Astrocyte of the cerebellum (primary cell): ENCODE results near the gene RANBP6.
A peak's percentile ranks its signal among the peaks of the same experiment; 100 is the strongest.

ENCODE experiments used
- DNase-seq: peaks from one replicate; pipeline ENCODE4 v3.0.0-alpha.2; 2011; ENCODE audit warnings: low read depth
- H3K4me3 ChIP-seq: 2 replicates; pipeline ENCODE4 v1.5.1; 2011; ENCODE audit warnings: mild to moderate bottlenecking, low read depth, low read length, moderate library complexity
- in situ Hi-C: cut with HindIII; loops from 2 replicates; pipeline ENCODE4 v1.10.0; 2017; ENCODE audit warnings: low sequenced_read_pairs
- TF ChIP-seq, protein P1 (sequence below): IDR thresholded peaks from 2 replicates; pipeline ENCODE4 v1.5.1; 2012; ENCODE audit warnings: low read length, low read depth, moderate library complexity, mild to moderate bottlenecking; ENCODE audit errors: missing control alignments

RANBP6 gene

DNA sequence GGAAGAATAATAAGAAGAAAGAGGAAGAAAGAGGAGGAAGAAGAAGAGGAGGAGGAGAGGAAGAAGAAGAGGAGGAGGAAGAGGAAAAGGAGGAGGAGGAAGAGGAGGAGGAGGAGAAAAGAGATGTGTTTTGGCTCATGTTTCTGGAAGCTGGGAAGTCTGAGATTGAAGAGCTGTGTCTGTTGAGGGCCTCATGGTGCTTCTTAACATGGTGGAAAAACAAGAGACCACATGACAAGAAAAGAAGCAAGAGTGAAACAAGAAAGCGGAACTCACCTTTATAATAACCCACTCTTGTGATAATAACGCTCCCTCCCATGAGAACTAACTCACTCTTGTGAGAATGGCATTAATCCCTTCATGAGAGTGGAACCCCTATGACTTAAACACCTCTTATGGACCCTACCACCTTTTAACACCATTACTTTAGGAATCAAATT is 36.1 kb upstream of the RANBP6 start:
- no peak for DNase-seq
- in situ Hi-C loops = no loop called here
- TF ChIP-seq, protein P1, sequence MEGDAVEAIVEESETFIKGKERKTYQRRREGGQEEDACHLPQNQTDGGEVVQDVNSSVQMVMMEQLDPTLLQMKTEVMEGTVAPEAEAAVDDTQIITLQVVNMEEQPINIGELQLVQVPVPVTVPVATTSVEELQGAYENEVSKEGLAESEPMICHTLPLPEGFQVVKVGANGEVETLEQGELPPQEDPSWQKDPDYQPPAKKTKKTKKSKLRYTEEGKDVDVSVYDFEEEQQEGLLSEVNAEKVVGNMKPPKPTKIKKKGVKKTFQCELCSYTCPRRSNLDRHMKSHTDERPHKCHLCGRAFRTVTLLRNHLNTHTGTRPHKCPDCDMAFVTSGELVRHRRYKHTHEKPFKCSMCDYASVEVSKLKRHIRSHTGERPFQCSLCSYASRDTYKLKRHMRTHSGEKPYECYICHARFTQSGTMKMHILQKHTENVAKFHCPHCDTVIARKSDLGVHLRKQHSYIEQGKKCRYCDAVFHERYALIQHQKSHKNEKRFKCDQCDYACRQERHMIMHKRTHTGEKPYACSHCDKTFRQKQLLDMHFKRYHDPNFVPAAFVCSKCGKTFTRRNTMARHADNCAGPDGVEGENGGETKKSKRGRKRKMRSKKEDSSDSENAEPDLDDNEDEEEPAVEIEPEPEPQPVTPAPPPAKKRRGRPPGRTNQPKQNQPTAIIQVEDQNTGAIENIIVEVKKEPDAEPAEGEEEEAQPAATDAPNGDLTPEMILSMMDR = no peak
- no peak overlapping the region for H3K4me3 ChIP-seq

DNA sequence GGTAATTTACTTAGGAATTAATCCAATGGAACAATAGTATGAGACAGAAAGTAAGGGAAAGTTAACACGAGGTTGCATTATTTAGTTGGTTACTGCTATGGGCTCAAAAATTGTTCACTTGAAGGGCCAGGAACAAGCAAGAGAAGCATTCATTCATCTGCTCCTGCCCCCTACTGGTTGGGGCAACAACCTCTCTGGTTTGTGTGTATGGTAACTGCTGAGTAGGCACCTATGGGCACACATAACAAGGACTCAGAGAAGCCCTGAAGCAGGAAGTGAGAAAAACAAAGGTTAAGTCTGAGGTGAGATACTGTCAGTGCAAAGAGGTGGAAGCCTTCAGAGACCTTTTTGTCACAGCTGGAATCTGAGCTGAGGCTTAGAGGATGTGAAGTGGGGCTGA is 34.4 kb upstream of the RANBP6 start:
- H3K4me3 ChIP-seq = no peak overlapping the region
- no peak for DNase-seq
- TF ChIP-seq, protein P1 = peak; percentile 15
- in situ Hi-C loops = no loop called here

DNA sequence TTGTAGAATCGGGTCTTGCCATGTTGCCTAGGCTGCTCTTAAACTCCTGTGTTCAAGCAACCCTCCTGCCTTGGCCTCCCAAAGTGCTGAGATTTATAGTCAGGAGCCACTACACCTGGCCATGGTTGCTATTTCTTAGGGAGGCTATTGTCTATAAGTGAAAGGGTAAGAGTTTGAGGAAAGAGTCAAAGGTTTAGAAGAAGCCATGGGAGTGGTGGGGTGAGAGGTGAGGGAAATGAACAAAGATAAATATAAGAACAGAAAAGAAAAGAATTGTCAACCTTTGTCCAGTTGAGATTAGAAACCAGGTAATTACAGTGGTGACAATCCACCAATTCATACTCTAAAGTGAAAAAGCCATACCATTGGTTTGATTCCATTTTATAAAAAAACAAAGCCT is 32.6 kb upstream of the RANBP6 start:
- TF ChIP-seq, protein P1 = no peak
- DNase-seq = no peak
- no peak overlapping the region for H3K4me3 ChIP-seq
- in situ Hi-C loops = no loop called here

DNA sequence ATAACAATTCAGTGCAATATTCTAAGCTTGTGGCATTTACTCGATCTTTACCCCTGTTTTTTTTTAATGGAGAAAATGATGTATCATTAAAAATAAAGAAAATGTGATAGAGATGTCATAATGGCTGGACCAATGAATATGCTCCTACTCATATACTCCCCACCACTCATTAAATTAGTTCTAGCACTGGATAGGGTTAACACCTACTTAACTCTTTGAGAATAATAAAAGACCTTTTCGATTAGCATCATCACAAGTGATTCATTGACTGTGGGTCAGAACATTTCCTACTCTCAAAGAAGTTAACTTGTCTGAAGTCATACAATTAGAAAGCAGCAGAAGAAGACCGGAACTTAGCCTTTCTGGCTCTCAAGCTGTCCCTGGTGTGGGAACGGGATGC is 31.6 kb upstream of the RANBP6 start:
- in situ Hi-C loops = no loop called here
- TF ChIP-seq, protein P1 = no peak
- DNase-seq = no peak
- no peak overlapping the region for H3K4me3 ChIP-seq

DNA sequence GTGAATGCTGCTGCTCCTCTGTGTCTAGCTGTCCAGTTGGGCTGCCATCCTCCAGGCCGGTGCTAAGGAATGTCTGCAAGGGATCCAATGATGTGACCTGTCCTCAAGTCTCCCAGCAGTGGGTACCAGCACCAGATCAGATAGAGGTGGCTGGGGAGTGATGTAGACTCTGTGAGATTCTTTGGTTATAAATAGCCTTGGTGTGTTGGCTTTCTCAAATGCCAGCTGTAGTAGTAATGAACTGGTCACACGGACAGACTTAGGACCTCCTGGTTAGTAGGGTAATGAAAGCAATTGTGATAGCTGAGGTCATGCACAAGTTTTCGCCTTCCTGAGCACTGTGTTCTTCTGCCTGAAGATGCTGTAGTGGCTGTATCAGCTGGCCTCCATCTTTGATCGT is 29.9 kb upstream of the RANBP6 start:
- no peak overlapping the region for H3K4me3 ChIP-seq
- no peak for DNase-seq
- TF ChIP-seq, protein P1 = no peak
- in situ Hi-C loops = no loop called here

DNA sequence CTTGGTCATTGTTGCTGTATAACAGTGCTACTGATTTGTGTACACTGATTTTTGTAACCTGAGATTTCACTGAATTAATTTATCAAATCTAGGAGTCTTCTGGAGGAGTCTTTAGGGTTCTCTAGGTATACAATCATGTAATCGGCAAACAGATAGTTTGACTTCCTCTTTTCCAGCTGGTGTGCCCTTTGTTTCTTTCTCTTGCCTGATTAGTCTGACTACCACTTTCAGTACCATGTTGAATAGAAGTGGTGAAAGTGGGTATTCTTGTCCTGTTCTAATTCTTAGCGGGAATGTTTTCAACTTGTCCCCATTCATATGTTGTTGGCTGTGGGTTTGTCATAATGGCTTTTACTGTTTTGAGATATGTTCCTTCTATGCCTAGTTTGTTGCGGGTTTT is 24.7 kb upstream of the RANBP6 start:
- TF ChIP-seq, protein P1 = no peak
- DNase-seq = no peak
- in situ Hi-C loops = no loop called here
- no peak overlapping the region for H3K4me3 ChIP-seq

DNA sequence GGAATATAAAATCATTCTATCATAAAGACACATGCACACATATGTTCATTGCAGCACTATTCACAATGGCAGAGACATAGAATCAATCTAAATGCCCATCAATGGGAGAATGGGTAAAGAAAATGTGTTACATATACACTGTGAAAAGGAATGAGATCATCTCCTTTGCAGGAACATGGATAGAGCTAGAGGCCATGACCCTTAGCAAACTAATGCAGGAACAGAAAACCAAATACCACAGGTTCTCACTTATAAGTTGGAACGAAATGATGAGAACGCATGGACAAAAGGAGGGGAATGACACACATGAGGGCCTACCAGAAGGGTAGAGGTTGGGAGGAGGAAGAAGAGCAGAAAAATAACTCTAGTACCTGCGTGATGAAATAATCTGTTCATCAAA is 21.0 kb upstream of the RANBP6 start:
- in situ Hi-C loops = no loop called here

More for the DNA sequence above, 21.0 kb upstream of the RANBP6 start:
- H3K4me3 ChIP-seq = no peak overlapping the region
- TF ChIP-seq, protein P1 = no peak
- DNase-seq = no peak
